Activated CD8-positive, alpha-beta memory T cell treated with anti-CD3 and anti-CD28 coated beads, Interleukin-2, amount 10 ng/mL, durations not matched to agents 7 days and 5 days (primary cell): ENCODE results near the gene EHBP1L1. TPM values are rescaled to one million over a fixed set of nuclear protein-coding genes. Genes with fewer than 3 reads are reported as not detected.
"Not testable (repeated sequence)": the region's sequence is repeated elsewhere in the genome, so short reads cannot be mapped to it uniquely, and the experiment has no call there.

Experiments used
- ATAC-seq: fragments of 150-1000 bp; cut with Tn5 transposase; one replicate; pipeline ENCODE4 v1.10.0; 2021; ENCODE audit warnings: moderate library complexity
- CTCF ChIA-PET: fragments of 350-600 bp; sonication (Branson Sonifier 250); formaldehyde crosslinking; loops from one replicate; lab custom pipeline; 2021; ENCODE audit warnings: antibody characterized with exemption; lab: Charles Lee
- DNase-seq: peaks from one replicate; pipeline ENCODE4 v3.0.0-alpha.2; 2020
- H3K27ac Mint-ChIP-seq: one replicate; pipeline ENCODE4 v1.8.0; 2021; ENCODE audit warnings: mild to moderate bottlenecking, mixed read lengths
- H3K27me3 Mint-ChIP-seq: one replicate; pipeline ENCODE4 v1.8.0; 2021; ENCODE audit warnings: mixed read lengths
- H3K36me3 Mint-ChIP-seq: one replicate; pipeline ENCODE4 v1.8.0; 2021; ENCODE audit warnings: mild to moderate bottlenecking, mixed read lengths
- H3K4me1 Mint-ChIP-seq: one replicate; pipeline ENCODE4 v1.8.0; 2021; ENCODE audit warnings: mixed read lengths
- H3K4me3 Mint-ChIP-seq: one replicate; pipeline ENCODE4 v1.8.0; 2021; ENCODE audit warnings: mild to moderate bottlenecking, moderate library complexity, mixed read lengths
- H3K9me3 Mint-ChIP-seq: one replicate; pipeline ENCODE4 v1.8.0; 2022; ENCODE audit warnings: low read depth, mixed read lengths
- total RNA-seq, 2 experiments: library from RNA; stranded (reverse); gene quantifications; one replicate each; pipeline ENCODE4 v1.2.3, GENCODE V29; 2021

EHBP1L1 gene
- total RNA-seq, 2 experiments from 2014 or later = 138 to 140 TPM

DNA sequence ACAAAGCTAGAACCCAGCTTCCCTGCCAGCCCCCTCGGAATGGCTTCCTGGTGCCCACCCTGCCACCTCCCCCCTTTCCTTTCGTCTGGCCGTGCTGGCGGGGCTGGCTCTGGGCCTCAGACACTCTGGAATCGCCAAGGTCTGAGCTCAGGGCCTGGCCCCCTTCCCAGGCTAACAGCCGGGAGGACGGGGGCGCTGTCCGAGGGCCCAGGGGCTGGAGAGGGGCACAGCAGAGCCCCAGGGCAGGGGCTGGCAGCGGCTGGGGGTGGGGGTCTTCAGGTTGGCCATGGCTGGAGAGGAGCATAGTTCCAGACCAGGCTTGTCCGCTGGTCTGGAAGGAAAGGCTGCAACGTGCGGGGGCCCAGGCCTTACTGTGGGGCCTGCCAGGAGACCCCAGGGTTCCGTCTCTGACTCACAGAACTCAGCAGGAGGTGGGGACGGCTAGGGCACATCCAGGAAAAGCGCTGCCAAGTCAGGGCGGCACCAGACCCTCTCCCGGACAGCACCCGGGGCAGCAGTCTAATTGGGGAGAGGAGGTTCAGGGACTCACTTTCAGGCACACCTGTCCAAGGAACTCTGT is 16.8 kb upstream of the EHBP1L1 start:
- Mint-ChIP-seq H3K4me1 (peaks cover 48% of the 10 kb centered on the region), H3K9me3 (no peaks in the 10 kb centered on the region)
- CTCF ChIA-PET = interaction anchor here (0.8 to 16.3 kb wide), 7 partner anchors 8 to 172 kb away, joined by 3 to 388 read pairs (median 5); partner anchors contain the start of genes FAM89B and ZNRD2

DNA sequence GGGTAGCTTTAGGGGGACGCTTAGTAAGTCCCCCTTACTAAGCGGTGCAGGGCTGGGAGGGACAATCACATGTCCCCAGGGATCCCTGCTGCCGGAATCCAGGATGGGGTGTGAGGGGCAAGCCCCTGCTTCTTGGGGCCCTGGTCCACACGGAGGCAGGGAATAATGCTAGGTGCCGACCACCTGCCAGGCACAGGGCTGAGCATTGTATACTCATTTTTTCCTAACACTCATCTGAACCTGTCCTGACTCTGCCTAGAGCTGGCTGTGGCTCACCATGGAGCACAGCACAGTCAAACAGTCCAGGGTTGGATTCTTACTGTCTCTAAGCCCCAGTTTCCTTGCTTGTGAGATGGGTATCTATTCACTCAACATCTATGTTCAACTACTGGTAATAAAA is 16.3 kb upstream of the EHBP1L1 start:
- Mint-ChIP-seq H3K27ac (no peak overlapping the region), H3K9me3 (no peaks in the 10 kb centered on the region), H3K4me3 (no peak overlapping the region), H3K27me3 (no peaks in the 10 kb centered on the region), H3K4me1 (peaks cover 43% of the 10 kb centered on the region), H3K36me3 (no peaks in the 10 kb centered on the region)
- CTCF ChIA-PET = interaction anchor here (1.8 to 16.3 kb wide), 4 partner anchors 12 to 28 kb away, joined by 5 to 388 read pairs (median 16); partner anchors contain the start of genes FAM89B and ZNRD2
- peak; percentile 28 for ATAC-seq
- DNase-seq = no peak

More for the DNA sequence above, 16.8 kb upstream of the EHBP1L1 start:
- no peak for ATAC-seq
- Mint-ChIP-seq H3K27ac (no peak overlapping the region), H3K4me3 (peak overlapping the region; percentile 57), H3K36me3 (no peaks in the 10 kb centered on the region), H3K27me3 (no peaks in the 10 kb centered on the region)
- DNase-seq = no peak

DNA sequence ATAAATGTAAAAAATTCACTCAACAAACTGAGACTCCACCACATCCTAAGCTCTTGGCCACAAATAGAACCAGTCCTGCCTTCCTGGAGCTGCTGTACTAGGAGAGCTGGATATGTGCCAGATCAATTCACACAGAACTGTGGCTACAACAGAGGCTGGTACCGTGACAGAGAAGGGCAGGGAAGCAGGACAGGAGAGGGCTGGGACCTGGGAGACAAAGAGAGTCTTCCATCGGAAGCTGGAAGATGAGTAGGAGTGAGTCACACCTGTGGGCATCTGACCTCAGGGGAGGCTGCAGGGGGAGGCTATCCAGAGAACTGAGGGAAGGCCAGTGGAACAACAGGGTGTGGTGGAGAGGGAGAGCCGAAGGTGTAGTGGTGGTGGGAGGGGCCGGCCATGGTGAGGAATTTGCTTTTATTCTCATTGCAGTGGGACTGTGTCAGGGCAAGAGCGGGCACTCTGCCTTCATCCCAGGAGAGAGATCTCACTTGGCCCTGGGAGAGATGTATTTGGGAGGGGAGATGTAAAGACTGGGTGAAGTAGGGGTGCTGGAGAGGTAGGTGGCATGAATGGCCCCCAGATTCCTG is 15.8 kb upstream of the EHBP1L1 start:
- H3K36me3 Mint-ChIP-seq = no peaks in the 10 kb centered on the region
- no peaks in the 10 kb centered on the region for H3K27me3 Mint-ChIP-seq
- no peak for DNase-seq
- no peaks in the 10 kb centered on the region for H3K9me3 Mint-ChIP-seq
- no peak for ATAC-seq
- H3K4me3 Mint-ChIP-seq = no peak overlapping the region
- H3K27ac Mint-ChIP-seq = no peak overlapping the region
- CTCF ChIA-PET = interaction anchor here (0.6 to 16.3 kb wide), 5 partner anchors 12 to 283 kb away, joined by 3 to 388 read pairs (median 8); partner anchors contain the start of genes FAM89B and ZNRD2
- peaks cover 41% of the 10 kb centered on the region for H3K4me1 Mint-ChIP-seq

DNA sequence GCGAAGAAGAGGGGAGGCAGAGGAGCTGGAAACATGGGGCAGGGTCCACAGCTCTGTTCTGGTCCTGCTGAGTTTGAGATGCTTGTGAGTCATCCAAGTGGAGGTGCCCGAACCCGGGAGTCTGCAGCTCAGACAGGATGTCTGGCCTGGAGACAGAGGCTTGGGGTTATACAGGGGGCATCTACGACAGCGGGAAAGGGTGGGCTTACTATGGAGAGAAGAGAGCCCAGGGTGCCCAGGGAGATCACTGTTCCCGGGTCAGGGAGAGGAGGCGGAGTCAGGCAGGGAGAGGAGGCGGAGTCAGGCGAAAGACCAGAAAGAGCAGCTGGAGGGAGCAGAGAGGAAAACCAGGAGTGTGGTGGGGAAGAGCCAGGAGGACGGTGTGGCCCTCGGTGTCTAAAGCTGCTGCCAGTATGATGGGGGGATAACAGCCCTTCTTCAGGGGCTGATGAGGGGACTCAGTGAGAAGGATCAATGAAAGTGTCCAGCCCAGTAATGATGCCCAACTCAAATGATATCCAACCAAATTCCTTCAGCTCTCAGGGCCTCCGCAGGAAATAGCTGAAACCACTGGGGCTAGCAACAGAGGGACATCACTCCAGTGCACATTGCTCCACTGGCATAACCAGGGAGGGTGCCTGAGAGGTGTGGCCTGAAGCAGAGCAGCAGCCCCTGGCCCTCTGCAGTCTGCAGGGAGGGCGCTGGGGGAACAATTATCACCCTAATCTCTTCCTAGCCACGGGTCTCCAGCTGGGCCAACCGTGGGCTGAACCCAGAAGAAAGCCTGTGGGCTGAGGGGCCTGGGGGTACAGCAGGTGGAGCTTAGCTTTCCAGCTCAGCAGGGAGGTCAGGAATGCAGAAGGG is 15.1 kb upstream of the EHBP1L1 start:
- CTCF ChIA-PET = interaction anchor here (0.6 to 16.3 kb wide), 5 partner anchors 11 to 284 kb away, joined by 3 to 388 read pairs (median 9); partner anchors contain the start of genes FAM89B and ZNRD2
- Mint-ChIP-seq H3K4me1 (peaks cover 41% of the 10 kb centered on the region), H3K27me3 (no peaks in the 10 kb centered on the region), H3K4me3 (no peak overlapping the region), H3K9me3 (no peaks in the 10 kb centered on the region), H3K27ac (no peak overlapping the region), H3K36me3 (no peaks in the 10 kb centered on the region)
- no peak for ATAC-seq
- no peak for DNase-seq

DNA sequence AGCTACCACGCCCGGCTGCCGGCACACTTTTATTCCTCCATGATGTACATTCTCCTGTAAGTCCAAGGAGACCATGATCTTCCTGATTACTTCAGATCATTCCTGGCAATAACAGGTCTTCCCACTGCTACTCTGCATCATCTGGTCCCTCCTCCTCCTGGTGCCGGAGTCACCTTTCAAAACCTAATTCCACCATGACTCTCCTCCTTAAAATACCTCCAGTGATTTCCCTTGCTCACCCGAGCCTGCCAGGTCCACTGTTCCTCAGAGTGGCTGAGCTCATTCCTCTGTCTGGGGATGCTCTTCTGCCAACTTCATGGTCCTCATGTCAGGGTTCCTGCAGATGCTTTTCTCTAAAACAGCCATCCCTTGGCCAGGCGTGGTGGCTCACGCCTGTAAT is 13.8 kb upstream of the EHBP1L1 start:
- ATAC-seq (no peak), DNase-seq (no peak)
- H3K27me3 Mint-ChIP-seq = no peaks in the 10 kb centered on the region
- H3K4me3 Mint-ChIP-seq = no peak overlapping the region
- CTCF ChIA-PET = interaction anchor here (0.7 to 16.3 kb wide), 4 partner anchors 14 to 437 kb away, joined by 3 to 388 read pairs (median 8); no protein-coding TSS in a partner anchor
- no peaks in the 10 kb centered on the region for H3K9me3 Mint-ChIP-seq
- H3K27ac Mint-ChIP-seq = no peak overlapping the region
- H3K36me3 Mint-ChIP-seq = no peaks in the 10 kb centered on the region
- peaks cover 44% of the 10 kb centered on the region for H3K4me1 Mint-ChIP-seq

DNA sequence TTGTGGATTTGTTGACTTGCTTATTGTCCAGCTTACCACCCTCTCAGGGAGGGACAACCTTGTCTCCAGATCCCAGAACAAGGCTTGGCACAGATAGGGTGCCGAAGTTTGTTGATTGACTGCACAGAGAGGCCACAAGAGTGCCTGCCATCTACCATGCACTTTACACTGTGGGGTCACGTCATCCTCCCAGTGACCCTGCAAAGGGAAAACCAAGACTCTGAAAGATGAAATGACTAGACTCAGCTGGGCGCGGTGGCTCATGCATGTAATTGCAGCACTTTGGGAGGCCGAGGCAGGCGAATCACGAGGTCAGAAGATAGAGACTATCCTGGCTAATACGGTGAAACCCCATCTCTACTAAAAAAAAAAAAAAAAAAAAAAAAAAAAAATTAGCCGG is 13.1 kb upstream of the EHBP1L1 start:
- ATAC-seq = no peak
- CTCF ChIA-PET = interaction anchor here (2.7 to 16.3 kb wide), 2 partner anchors 15 to 31 kb away, joined by 9 to 388 read pairs; no protein-coding TSS in a partner anchor
- Mint-ChIP-seq H3K27ac (no peak overlapping the region), H3K4me1 (peaks cover 40% of the 10 kb centered on the region), H3K9me3 (no peaks in the 10 kb centered on the region), H3K36me3 (no peaks in the 10 kb centered on the region), H3K4me3 (no peak overlapping the region), H3K27me3 (no peaks in the 10 kb centered on the region)
- DNase-seq = no peak

DNA sequence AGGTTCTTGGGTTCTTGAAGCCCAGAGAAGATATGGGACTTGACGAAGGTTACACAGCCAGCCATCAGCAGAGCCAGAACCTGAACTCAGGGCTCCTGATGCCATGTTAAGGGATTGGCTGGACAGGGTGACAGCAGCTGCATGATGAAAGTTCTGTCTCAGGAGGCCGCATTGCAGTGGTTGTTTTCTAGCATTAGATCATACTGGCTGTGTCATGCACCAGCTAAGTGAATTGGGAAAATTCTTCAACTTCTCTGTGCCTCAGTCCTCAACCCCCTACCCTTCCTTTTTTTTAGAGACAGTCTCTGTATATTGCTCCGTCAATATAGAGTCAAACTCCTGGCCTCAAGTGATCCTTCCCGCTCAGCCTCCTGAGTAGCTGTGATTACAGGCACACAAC is 12.3 kb upstream of the EHBP1L1 start:
- H3K27me3 Mint-ChIP-seq = no peaks in the 10 kb centered on the region
- ATAC-seq (no peak), DNase-seq (no peak)
- CTCF ChIA-PET = interaction anchor here (2.7 to 16.3 kb wide), 3 partner anchors 16 to 30 kb away, joined by 9 to 388 read pairs (median 21); no protein-coding TSS in a partner anchor
- H3K36me3 Mint-ChIP-seq = peaks cover 4% of the 10 kb centered on the region
- no peak overlapping the region for H3K4me3 Mint-ChIP-seq
- H3K27ac Mint-ChIP-seq = no peak overlapping the region
- no peaks in the 10 kb centered on the region for H3K9me3 Mint-ChIP-seq
- H3K4me1 Mint-ChIP-seq = peaks cover 47% of the 10 kb centered on the region

DNA sequence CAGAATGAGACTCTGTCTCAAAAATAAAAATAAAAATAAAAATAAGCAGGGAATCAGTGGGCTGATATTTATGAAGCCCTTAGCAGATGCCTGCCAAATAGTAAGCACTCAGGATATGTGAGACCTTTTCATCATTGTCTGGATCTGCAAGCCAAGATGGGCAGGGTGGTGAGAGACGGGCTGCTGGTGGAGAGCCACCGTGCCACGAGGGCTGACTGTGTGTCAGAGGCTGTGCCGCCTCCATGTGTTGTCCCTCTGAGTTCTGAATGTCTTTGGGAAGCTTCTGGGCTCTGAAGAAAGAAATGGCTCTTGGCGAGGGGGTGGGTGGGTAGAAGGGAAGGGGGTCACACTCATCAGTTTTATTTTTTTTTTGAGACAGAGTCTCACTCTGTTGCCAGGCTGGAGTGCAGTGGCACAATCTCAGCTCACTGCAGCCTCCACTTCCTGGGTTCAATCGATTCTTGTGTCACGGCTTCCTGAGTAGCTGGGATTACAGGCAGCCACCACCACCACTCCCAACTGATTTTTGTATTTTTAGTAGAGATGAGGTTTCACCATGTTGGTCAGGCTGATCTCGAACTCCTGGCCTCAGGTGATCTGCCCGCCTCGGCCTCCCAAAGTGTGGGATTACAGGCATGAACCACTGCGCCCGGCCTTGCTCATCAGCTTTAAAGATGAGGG is 10.8 kb upstream of the EHBP1L1 start:
- H3K36me3 Mint-ChIP-seq, ATAC-seq, DNase-seq, H3K9me3 Mint-ChIP-seq, H3K27me3 Mint-ChIP-seq: not testable (repeated sequence)
- CTCF ChIA-PET = interaction anchor here (0.7 to 16.3 kb wide), 9 partner anchors 8 to 685 kb away, joined by 3 to 388 read pairs (median 5); partner anchors contain the start of gene EHBP1L1
- peaks cover 48% of the 10 kb centered on the region for H3K4me1 Mint-ChIP-seq
- H3K27ac Mint-ChIP-seq = peak overlapping the region; percentile 97
- H3K4me3 Mint-ChIP-seq = peak overlapping the region; percentile 60

DNA sequence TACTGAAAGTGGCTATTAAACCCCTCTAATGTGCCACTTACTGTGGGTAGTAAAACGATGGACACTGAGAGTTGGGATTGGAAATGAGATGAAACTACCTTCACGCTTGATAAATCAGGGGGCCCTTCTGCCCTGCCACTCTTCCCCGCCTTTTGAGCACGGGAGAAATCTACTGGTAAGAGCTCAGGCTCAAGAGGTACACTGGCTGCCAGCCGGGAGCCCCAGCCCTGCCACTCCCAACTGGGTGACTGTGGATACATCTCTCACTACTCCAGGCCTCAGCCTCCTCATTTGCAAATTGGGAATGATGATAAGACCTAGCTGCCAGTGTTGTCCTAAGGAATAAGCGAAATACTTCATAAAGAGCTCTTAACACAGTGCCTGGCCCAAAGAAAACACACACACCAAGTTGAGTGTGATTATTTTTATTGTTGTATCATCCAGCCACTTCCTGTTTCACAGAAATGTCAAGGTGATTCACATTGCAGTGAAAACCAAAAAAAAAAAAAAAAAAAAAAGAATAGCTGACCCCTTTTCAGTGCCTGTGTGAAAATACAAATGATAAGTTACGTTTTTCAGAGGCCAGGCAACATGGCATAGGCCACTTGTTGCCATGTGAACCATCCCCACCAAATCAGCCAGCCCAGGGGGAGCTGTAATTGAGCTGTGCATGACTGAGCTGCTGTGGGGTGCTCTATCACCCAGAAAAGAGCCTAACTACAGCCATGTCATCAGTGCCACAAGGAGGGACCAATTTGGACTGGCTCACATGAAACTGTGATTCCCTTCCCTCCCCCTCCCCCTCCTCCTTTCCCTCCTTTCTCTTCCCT is 10.0 kb upstream of the EHBP1L1 start:
- Mint-ChIP-seq H3K27me3 (no peaks in the 10 kb centered on the region), H3K36me3 (peaks cover 8% of the 10 kb centered on the region), H3K4me1 (peaks cover 43% of the 10 kb centered on the region), H3K9me3 (no peaks in the 10 kb centered on the region), H3K4me3 (peak overlapping the region; percentile 60), H3K27ac (peak overlapping the region; percentile 97)
- CTCF ChIA-PET = interaction anchor here (0.6 to 16.3 kb wide), 14 partner anchors 7 to 686 kb away, joined by 3 to 388 read pairs (median 3); partner anchors contain the start of gene EHBP1L1
- peak; percentile 10 for ATAC-seq
- peak; percentile 73 for DNase-seq

DNA sequence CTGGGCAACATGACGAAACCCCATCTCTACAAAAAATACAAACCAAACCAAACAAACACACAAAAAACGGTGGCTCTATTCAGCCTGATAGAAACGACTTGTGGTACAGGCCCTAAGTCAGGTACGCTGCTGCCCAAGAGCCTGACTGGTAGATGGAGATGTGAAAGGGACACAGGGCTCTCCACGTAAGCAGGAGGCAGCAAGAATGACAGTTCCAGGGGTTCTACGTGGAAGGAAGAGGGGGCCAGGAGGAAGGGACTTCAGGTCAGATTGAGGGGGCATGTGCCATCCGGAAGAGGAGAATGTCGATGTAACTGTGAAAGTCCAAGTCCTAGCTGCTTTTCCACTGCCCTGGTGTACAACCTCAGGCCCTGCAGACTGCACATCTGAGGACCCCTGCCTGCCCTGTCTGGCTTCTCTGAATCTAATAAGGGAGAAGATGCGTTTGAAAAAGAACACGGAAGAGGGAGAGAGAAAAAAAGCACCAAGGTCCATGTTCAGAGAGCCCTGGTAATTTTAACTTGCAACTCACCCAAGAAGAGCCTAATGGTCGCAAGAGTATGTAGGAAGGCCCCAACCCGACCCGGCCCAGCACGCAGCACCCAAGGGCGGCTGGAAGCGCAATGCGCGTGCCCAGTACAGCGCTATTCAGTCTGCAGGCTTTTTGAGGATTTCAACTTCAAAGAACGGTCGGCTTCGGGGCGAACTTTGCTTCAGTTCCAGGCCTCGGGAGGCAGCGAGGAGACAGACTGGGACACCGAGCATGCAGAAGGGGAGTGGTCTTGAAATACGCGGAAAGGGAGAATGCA is 6.5 kb upstream of the EHBP1L1 start:
- ATAC-seq (peak; percentile 15), DNase-seq (no peak)
- Mint-ChIP-seq H3K36me3 (peaks cover 11% of the 10 kb centered on the region), H3K9me3 (no peaks in the 10 kb centered on the region), H3K27ac (peak overlapping the region; percentile 98), H3K4me3 (peak overlapping the region; percentile 100), H3K4me1 (peaks cover 64% of the 10 kb centered on the region), H3K27me3 (no peaks in the 10 kb centered on the region)
- CTCF ChIA-PET = interaction anchor here (1.1 to 16.3 kb wide), 5 partner anchors 10 to 69 kb away, joined by 3 to 388 read pairs (median 25); partner anchors contain the start of genes KCNK7 and LTBP3
